ENCODE data around the gene DMRTB1.
"Not testable (repeated sequence)": the region's sequence is repeated elsewhere in the genome, so short reads cannot be mapped to it uniquely, and the experiment has no call there.

DMRTB1 gene

GRCh38 chr1:53459321-53460175, at the start of gene DMRTB1:
Gene DMRTB1 (plus strand): TSS chr1:53459399. CDS start chr1:53459454, 55 bp downstream.
- DNase-seq: no peak

DNA sequence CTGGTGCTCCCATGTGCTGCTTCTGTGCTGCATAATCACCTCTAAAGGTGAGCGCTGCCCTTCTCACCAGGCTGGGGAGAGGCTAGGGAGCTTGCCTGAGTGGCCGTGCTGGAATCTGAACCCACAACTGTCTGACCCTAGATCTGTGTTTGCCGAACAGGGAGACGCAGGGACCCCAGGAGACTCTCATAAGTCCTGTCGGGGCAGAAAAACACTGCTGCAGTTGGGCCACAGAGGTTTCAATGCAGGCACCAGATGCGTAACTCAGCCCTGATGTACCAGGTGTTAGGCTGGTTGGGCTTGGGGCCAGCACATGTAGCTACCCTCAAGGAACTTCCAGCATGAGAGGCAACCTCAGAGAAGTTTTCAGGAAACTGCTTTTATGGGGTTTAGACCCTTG, 49.5 kb upstream of the DMRTB1 start:
- no peak for DNase-seq

DNA sequence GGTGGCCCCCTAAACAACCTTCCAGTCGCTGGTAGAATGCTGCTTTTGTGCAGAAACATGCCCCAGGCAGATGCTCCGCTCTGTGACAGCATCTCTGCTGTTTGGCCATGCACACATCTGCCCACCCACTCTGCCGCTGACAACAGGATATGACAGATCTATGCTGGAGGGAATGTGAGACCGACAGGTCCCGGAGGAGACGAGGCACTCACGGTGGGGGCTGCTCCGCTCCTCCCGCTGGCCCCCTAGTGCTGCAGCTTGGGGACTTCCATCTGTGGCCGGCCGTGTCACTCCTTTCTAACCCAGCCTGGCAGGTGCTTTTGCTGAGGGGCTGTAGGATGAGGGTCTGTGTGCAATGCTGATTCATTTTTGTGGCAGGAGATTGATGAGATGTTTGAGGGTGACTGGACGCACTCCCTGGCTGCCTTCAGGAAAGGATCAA, 49.1 kb upstream of the DMRTB1 start:
- peak; percentile 67 for DNase-seq

- DNase-seq: no peak
These were observed 48.5 kb upstream of the DMRTB1 start for GRCh38 chr1:53410701-53411100.

DNA sequence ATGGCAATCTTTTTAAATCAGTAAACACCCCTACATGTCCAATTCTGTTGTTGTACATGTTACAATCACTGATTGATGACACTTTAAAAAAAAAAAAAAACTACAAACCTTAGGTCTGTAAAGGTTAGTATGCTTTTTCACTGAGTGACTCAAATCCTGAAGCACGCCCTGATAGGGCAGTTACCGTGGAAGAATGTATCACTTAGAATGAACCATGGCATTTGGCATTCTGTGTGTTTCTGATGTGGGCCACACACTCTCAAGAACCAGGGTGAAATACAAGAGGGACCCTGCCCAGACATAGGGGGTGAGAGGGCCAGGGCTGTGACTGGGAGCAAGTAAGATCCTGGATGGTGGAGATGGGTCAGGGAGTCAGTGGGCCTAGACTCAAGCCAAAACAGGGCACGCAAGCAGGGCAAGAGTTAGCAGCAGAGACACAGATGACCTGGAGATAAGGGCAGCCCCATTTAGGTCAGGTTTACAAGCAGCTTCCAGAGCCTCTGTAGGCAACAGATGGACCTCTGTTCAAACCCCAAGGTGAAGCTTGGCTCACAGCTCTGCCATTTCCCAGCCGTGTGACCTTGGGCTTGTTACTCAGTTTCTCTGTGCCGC, 47.6 kb upstream of the DMRTB1 start:
- no peak for DNase-seq

GRCh38 chr1:53412285-53413174, 46.7 kb upstream of the DMRTB1 start:
- no peak for DNase-seq

DNA sequence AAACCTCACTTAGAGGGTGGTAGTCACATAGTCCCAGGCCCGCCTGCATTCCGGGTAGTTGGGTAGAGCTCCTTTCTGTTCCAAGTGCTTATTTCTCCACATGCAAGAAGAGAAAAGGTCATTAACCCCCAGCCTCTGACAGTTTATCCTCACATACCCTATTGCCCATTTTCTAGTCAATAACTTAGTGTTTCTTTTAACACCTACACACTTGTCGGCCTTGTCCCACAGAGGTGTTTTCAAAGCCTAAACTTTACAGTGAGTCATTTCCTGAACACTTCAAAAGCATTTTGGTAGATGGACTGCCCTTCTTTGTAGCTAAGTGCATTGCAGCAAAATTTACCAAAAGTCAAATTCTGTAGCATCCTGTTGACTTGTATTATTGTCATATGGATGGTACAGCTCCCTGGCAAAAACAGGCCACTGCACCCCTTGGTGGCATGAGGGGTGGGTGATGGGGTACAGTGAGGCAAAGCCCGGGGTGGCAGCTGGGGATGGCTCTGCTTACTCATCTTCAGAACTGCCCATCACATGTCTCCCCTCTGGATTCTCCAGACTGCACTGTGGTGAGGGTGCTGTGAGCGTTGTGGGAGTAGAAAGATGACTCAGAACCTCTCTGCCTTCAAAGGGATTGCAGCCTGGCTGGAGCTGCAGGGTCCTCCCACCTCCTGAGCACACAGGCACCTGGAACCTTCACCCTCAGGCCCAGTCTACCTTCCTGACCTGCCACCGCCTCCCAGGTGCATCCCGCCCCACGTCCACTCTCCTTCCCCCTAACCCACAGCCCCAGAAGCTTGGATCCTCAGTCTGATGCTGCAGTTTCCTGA, 45.8 kb upstream of the DMRTB1 start:
- DNase-seq: peak; percentile 76

- no peak for DNase-seq
These were observed 44.6 kb upstream of the DMRTB1 start for GRCh38 chr1:53414632-53415031.

DNA sequence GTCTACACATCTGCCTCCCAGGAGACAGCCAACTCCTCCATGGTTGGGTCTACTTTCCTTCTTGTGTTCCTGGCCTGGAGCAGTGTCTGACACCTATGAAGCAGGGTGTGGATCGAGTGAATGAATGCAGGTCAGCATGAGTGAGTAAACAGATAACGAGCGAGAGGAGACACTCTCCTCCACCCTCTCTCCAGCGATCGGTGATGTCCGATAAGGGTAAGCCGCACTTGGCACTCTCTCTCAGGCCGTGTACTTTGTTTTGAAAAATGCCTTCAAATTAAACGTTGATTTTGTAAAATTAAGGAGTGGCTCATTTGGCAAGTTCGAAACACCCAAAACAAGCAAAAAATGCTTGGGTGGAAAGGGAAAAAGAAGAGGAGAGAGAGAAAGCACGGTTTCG, 43.8 kb upstream of the DMRTB1 start:
- no peak for DNase-seq

- no peak for DNase-seq
These were observed 42.9 kb upstream of the DMRTB1 start for GRCh38 chr1:53416269-53416813.

DNA sequence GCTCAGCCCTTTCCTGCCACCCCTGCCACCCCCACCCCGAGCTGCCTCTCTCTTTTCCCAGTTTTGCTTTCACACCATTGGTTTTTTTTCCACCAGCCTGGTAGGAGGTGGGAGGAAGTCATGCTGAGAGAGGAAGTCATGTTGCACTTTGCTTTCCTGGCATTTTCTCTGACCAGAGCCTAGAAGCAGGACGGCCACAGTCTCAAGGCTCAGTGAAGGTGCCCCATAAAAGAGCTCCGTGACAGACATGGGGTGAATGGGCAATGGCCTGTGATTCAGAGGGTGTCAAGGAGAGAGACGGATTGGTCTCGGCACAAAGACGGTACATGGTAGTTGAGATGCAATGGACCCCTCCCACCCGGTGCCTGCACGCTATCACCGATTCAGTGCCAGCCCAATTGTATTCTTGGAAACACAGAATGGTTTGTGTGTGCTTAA, 42.1 kb upstream of the DMRTB1 start:
- DNase-seq: no peak

GRCh38 chr1:53419034-53419433, 40.2 kb upstream of the DMRTB1 start:
- DNase-seq: no peak

DNA sequence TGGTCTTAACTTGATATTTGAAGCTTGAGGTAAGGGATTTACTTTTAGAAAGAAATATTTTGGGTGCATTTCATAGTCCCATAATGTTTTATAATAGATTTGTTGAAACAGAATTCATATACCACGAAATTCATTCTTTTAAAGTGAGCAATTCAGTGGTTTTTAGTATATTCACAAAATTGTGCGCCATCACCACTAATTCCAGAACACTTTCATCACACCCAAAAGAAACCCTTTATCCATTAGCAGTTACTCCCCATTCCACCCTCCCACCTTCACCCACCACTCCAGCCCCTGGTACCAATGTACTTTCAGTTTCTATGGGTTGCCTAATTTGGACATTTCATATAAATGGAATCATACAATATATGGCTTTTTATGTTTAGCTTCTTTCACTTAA, 38.9 kb upstream of the DMRTB1 start:
- no peak for DNase-seq

DNA sequence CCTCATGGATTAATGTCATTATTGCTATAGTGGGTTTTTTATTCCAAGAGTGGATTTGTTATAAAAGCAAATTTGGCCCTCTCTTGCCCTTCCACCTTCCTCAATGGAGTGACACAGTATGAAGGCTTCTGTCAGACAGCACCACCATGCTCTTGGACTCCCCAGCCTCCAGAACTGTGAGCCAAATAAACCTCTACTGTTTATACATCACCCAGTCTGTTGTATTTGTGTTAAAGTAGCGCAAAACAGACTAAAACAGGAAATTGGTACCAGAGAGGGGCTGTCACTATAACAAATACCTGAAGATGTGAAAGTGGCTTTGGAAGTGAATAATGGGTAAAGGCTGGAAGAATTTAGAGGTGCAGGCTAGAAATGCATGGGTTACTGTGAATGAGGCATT, 38.0 kb upstream of the DMRTB1 start:
- no peak for DNase-seq

DNA sequence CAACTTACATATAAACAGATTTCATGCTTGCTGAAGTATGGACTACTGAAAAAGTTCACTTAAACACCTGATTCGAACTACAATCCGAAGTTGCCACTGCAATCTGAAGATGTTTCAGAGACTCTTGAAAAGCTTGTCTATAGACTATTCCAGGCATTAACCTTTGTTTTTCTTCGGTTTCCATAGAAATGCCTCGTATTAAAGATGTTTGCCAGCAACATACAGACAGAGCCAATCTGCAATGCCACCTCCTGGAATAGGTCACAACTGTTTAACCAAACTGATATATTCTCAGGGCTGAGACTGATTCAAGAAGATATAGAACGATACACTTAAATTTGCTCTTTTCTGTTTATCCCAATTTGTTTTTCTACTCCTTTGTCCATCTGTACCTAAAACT, 28.9 kb upstream of the DMRTB1 start:
- DNase-seq: no peak

- no peak for DNase-seq
These were observed 28.4 kb upstream of the DMRTB1 start for GRCh38 chr1:53430779-53431178.

DNA sequence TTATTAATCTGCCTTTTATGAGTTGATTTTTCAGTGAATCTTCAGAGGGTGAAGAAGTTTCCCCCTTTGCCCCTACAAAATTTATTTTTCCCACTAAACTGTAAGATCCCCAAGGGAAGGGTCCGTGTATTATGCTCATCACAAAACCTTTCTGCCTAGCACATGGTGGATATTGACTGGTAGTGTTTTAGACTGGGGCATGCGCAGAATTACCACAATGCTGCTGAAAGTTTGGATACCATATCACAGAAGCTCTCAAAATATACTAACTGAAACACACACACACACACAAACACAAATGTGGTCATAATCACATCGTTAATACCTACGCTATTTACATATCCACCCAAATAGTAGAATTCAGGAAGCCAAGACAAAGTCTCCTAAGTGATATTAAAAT, 28.0 kb upstream of the DMRTB1 start:
- DNase-seq: no peak

DNA sequence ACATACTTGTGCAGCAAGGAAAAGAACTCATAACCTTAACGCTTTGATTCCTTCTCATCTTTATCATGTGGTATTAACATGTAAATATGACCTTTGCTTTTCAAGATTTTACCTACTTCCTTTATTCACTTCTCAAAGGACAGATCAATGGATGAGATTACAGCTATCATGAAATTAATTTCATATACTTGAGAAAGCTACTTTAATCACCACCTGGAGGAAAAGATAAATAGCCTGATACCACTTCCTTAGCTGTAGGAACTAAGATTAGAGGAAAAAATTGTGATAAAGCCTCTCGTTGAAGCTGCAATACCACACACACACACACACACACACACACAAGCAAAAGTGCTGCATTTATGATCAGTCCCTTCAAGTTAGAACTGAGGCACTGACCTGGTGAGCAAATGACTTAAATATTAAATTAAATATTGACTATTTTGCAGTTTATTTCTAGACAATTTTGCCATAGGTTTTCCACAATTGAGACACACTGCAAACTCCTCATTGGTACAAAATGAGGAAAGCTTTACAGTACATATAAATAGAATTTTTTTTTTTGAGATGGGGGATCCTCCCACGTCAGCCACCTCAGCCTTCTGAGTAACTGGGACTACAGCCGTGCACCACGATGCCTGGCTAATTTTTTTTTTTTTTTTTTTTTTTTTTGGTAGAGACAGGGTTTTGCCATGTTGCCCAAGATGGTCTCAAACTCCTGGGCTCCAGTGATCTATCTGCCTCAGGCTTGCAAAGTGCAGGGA, 27.2 kb upstream of the DMRTB1 start:
- peak; percentile 10 for DNase-seq

- DNase-seq: no peak
These were observed 26.6 kb upstream of the DMRTB1 start for GRCh38 chr1:53432611-53433010.

DNA sequence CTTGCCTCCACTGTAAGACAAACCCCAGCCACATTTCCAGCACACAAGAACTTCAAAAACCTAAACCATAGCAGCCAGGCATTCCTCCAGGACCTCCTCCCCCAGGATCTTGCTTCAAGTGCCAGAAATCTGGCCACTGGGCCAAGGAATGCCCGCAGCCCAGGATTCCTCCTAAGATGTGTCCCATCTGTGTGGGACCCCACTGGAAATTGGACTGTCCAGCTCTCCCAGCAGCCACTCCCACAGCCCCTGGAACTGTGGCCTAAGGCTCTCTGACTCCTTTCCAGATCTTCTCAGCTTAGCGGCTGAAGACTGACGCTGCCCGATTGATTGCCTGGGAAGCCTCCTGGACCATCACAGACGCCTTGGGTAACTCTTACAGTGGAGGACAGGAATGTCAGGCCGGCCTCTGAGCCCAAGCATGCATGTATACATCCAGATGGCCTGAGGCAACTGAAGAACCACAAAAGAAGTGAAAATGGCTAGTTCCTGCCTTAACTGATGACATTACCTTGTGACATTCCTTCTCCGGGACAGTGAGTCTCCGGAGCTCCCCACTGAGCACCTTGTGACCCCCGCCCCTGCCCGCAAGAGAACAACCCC, 24.7 kb upstream of the DMRTB1 start:
- not testable (repeated sequence) for DNase-seq

DNA sequence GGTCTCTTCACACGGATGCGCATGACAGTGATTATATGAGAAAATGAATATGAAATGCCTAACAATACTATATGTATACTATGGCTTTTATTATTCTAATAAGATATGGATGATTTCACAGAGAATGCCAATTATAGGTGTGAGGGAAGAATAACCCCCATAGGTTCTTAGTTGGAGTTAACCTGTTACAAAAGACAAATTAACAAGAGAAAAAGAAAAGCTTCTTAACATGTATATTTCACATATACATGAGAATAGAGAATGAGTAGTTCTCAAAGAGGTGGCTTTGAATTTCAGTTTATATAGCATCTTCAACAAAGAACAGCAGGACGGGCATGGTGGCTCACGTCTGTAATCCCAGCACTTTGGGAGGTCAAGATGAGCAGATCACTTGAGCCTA, 24.0 kb upstream of the DMRTB1 start:
- no peak for DNase-seq
